Left ventricle myocardium superior (tissue), 1 donor: ENCODE measurements around the gene ANKRD62. TPM values are rescaled to one million over a fixed set of nuclear protein-coding genes. Genes with fewer than 3 reads are reported as not detected.
"Not testable (repeated sequence)": the region's sequence is repeated elsewhere in the genome, so short reads cannot be mapped to it uniquely, and the experiment has no call there.

Experiments
- ATAC-seq: fragments of 200-7000 bp; cut with Tn5 transposase; one replicate; pipeline ENCODE4 v1.9.1; 2020; ENCODE audit warnings: mild to moderate bottlenecking, moderate library complexity
- DNase-seq: peaks from one replicate; pipeline ENCODE4 v3.0.0-alpha.2; 2020
- intact Hi-C: fragments of 100-400 bp; cut with micrococcal nuclease; formaldehyde crosslinking; loops from one replicate; pipeline ENCODE4 v1.11.0; 2022
- total RNA-seq: library from RNA; stranded (reverse); fragmentation: NEBNext Ultra II Directional; extraction: Animal tissue kit (Norgen Biotek cat#: 25700); gene quantifications from one replicate; pipeline ENCODE4 v1.2.1, GENCODE V29; 2021
- donor health status: DM: no; HTN: yes; CAD: no; lungs with severe emphysema.

The ANKRD62 gene
- total RNA-seq, 1 donor from 2014 or later = not detected

DNA sequence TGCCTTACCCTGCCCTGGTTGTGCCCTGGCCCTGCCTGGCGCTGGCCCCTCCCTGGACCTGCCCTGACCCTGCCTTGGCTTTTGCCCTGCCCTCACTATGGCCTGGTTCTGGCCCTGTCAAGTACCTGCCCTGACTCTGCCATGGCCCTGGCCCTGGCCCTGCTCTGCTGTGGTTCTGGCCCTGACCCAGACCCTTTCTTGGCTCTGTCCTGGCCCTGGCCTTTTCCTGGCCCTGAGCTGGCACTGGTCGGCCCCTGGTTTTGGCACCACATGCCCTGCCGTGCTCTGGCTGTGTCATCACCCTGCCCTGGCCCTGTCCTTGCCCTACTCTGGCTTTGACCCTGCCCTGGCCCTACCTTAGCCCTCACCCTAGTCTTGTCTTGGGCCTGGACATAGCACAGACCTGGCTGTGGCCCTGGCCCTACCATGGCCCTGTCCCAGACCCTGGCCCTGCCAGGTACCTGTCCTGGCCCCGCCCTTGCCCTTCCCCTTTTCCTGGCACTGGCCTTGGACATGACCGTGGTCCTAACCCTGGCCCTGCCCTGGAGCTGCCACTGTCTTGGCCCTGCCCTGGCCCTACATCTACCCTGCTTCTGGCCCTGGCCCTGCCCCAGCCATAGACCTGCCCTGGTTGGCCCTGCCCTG, 4.8 kb upstream of the ANKRD62 start:
- intact Hi-C loops = no loop called here
- DNase-seq (no peak), ATAC-seq (peak; percentile 60)

DNA sequence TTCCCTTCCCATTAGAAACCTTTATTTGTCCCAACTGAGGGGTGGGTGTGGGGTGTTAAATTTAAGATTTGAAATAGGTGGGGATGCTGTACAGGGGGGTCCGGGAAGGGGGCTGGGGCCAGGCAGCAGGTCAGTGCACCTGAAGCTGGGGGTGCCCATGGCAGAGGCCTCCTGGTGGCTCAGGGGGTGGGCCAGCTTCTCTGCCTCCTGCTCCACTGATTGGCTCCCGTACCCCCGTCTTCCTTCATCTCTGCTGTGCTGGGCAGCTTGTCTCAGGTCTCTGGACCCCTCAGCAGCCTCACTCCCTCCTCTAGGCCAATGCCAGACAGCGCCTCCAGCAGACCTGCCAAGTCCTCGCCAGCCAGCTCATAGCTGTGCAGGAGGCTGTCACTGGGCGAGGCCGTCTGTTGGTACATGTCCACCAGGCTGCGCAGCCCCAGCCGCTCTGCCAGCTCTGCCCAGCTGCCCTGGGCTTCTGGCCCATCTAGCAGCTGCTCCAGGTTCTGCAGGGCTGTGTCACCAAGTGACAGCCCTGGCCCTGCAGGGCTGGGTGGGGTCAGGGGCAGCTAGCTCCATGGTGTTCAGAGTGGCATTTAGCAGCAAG, 2.0 kb upstream of the ANKRD62 start:
- DNase-seq = no peak
- ATAC-seq = no peak
- intact Hi-C loops = no loop called here

DNA sequence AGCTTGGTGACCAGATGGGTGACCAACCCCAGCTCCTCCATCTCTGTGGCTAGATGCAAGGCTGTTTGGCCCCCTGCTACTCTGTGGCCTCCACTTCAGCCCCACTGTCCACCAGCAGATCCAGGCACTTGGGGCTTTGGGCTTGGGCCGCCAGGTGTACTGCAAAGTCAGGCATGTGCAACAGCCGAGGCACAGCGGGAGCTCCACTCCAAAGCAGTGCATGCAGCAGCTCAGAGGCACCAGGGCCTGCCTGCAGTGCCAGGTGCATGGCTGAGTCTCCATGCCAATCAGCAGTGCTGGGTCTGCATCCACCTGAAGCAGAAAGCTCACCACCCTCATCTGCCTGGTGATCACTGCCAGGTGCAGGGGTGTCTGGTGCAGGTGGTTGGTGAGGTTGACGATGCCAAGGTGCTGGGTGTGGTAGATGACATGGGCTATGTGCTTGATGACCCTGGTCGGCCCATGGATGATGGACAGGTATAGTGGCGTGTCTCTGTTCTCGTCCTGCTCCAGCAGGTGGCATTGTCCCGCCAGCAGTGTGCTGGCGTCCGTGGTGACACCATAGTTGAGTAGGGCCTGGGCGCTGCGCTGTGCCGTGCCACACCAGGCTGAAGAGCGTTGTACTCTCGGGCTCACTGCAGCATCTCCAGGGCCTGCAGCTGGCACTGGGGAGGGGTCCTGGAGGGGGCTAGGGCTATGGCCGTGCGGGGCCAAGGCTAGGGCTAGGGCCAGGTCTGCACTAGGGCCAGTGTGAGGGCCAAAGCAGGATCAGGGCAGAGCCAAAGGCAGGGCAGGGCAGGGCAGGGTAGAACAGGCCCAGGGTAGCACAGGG, 1.0 kb upstream of the ANKRD62 start:
- intact Hi-C loops = no loop called here
- ATAC-seq (peak; percentile 92), DNase-seq (peak; percentile 66)

- no peak for DNase-seq
- no peak for ATAC-seq
- intact Hi-C loops = no loop called here
Measured at GRCh38 chr18:12098374-12098773, 4.7 kb downstream of the ANKRD62 start.

- no peak for ATAC-seq
- intact Hi-C loops = no loop called here
- DNase-seq = no peak
Measured at GRCh38 chr18:12099160-12099559, 5.5 kb downstream of the ANKRD62 start.

GRCh38 chr18:12101266-12101665, 7.6 kb downstream of the ANKRD62 start:
- DNase-seq (no peak), ATAC-seq (no peak)
- intact Hi-C loops = no loop called here

DNA sequence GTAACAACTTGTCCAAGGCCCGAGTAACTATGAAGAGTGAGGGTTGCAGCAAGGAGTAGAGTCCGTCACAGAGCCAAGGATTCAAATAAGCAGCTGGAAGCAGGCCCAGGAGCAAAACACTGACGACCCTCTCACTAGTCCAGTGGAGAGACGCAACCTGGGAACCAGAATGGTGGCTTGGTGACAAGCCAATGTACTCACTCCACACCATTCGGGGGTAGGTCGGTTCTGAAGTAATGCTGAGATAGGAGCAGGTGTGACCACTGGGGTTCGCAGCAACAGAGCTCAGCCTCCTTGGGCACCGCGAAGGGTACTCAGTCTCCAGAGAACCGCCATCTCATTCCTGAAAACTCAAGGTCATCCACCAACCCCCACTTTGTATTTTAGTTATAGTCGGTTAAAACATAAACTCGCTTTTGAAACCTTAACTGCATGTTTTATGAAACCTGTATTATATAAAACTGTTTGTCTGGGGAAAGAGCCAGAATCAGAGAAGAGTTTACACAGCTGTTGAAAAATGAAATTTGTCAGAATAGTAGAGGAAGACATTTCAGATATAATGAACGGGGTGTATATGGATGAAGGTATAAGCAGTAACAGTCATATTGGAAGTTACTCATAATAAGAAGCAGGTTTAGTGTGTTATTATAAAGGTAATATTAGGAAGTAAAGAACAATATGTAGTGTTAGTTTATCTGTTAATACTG, 8.6 kb downstream of the ANKRD62 start:
- no peak for ATAC-seq
- no peak for DNase-seq
- intact Hi-C loops = no loop called here

DNA sequence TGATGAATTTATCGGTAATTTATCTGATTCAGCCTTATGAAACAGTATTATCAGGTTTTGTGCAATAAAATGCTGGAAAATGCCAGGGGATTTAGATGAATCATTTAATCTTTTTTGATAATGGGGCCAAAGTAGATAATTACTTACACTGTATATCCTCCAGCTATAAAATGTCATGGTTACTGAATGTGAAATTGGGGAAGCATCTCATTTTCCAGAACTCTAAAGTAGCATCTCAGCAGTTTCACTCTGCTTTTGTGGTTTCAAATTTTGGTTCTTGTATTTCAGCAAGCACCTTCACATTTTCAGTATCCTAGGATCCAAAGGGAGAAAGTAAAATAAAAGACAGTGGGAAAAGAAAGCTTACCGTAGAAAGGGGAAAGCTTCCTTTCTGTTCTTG, 12.8 kb downstream of the ANKRD62 start:
- intact Hi-C loops = no loop called here

DNA sequence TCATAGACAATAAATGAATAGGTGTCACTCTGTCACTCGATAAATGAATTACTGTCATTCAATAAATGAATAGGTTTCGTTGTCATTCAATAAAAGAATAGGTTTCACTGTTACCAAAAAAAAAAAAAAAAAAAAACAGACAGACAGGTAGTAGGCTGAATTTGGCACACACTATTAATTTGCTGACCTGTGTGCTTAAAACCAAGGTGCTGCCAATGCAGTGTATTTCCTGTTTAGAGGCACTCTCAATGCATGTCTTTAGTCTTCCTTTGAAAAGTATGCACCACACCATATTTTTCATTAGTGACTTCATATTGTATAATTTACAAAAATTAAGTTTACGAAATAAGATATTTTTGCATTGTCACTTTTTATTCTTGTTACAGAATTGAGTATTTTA, 16.2 kb downstream of the ANKRD62 start:
- no peak for ATAC-seq

More for the DNA sequence above, 12.8 kb downstream of the ANKRD62 start:
- DNase-seq (no peak), ATAC-seq (no peak)

DNA sequence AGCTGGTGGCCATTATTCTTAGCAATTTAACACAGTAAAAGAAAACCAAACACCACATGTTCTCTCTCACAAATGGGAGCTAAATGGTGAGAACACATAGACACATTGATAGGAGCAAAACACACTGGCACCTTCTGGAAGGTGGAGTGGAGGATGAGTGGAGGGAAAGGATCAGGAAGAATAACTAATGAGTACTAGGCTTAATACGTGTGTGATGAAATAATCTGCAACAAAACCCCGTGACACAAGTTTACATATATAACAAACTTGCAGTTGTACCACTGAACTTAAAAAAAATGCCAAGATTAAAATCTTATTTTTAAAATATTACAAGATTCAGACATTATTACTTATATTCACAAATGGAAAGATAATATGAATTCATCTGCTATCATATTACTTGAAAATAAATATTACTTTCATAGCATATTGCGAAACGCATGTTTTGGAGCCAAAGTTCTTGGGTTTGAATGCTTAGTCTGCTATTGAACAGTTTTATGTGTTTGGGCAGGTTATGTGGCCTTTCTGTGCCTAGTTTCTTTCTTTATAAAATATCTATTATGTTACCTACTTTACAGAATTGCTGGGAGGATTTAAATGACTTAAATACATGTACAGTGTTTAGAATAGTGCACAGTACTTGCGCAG, 20.5 kb downstream of the ANKRD62 start:
- ATAC-seq = no peak
- intact Hi-C loops = no loop called here

More for the DNA sequence above, 16.2 kb downstream of the ANKRD62 start:
- no peak for DNase-seq
- intact Hi-C loops = no loop called here

GRCh38 chr18:12119358-12119757, 25.7 kb downstream of the ANKRD62 start:
- ATAC-seq (no peak), DNase-seq (no peak)
- intact Hi-C loops = no loop called here

More for the DNA sequence above, 20.5 kb downstream of the ANKRD62 start:
- DNase-seq = no peak

DNA sequence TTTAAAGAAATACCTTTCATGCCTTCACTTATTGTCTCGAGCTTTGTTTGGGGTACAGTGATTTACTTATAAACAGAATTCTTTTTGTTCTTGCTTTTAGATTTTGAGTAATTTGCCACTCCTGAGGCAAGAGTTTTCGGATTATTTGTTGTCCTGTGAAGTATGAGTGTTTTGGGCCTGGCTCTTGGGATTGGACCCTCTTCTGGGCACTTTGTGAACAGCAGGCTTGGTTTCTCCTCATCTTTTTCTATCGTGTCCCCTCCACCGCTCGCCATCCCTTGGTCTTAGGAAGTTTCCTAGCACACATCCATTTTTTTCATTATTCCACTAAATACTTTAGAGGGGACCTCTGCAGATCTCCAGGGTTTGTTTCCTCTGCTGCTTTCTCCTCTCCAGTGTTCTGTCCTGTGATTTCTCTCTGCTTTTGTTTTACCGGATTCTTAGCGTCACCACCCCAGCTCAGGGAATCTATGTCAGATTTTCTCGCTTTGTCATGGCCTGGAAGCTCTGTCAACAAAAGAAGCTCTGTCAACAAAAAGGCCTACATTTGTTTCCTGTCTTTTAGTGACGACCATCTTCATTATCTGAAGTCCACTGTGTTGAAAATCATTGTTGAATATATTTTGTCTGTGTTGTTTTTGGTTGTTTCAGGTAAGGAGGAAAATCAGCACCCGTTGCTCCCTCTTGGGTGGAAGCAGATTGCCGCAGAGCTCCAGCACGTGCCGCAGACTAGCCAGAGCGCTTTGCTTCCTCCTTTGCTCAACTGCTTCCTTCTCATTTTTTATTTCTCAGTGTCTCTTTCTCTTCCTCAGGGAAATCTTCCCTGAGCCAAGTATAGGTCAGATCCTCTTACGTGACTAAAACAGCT, 27.8 kb downstream of the ANKRD62 start:
- DNase-seq (no peak), ATAC-seq (no peak)
- intact Hi-C loops = no loop called here

GRCh38 chr18:12122043-12122389, 28.4 kb downstream of the ANKRD62 start:
- intact Hi-C loops, DNase-seq, ATAC-seq: not testable (repeated sequence)

GRCh38 chr18:12127647-12128046, 34.0 kb downstream of the ANKRD62 start:
- DNase-seq, intact Hi-C loops, ATAC-seq: not testable (repeated sequence)

DNA sequence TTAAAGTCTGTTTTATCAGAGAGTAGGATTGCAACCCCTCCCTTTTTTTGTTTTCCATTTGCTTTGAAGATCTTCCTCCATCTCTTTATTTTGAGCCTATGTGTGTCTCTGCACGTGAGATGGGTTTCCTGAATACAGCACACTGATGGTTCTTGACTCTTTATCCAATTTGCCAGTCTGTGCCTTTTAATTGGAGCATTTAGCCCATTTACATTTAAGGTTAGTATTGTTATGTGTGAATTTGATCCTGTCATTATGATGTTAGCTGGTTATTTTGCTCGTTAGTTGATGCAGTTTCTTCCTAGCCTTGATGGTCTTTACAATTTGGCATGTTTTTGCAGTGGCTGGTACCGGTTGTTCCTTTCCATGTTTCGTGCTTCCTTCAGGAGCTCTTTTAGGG, 45.2 kb downstream of the ANKRD62 start:
- ATAC-seq, intact Hi-C loops, DNase-seq: not testable (repeated sequence)

DNA sequence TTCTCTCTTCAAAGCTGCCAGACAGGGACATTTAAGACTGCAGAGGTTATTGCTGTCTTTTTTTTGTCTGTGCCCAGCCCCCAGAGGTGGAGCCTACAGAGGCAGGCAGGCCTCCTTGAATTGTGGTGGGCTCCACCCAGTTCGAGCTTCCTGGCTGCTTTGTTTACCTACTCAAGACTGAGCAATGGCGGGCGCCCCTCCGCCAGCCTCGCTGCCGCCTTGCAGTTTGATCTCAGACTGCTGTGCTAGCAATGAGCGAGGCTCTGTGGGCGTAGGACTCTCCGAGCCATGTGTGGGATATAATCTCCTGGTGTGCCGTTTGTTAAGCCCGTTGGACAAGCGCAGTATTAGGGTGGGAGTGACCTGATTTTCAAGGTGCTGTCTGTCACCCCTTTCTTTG, 47.2 kb downstream of the ANKRD62 start:
- intact Hi-C loops, DNase-seq, ATAC-seq: not testable (repeated sequence)

DNA sequence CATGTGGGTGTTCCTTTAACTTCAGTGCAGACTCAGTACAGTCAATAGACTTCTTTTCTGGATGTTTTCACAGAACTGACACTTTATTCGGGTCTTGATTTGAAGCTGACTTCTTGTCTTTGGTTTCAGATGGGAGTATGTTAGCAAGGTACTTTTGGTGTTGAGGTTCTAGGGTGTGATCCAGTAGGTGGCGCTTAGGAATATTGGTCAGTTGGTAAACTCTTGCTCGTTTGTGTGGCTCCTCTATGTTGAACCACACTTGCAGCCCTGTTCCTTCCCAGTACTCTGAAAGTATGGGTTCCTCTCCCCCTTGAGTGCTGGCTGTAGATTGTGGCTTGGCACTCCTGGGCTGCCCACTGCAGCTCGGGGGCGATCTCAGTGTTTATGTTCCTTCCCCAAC, 48.1 kb downstream of the ANKRD62 start:
- intact Hi-C loops = not testable (repeated sequence)

DNA sequence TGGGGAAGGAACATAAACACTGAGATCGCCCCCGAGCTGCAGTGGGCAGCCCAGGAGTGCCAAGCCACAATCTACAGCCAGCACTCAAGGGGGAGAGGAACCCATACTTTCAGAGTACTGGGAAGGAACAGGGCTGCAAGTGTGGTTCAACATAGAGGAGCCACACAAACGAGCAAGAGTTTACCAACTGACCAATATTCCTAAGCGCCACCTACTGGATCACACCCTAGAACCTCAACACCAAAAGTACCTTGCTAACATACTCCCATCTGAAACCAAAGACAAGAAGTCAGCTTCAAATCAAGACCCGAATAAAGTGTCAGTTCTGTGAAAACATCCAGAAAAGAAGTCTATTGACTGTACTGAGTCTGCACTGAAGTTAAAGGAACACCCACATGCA, 55.8 kb downstream of the ANKRD62 start:
- DNase-seq, intact Hi-C loops, ATAC-seq: not testable (repeated sequence)

More for the DNA sequence above, 48.1 kb downstream of the ANKRD62 start:
- not testable (repeated sequence) for DNase-seq, ATAC-seq
